A549 (cell line): ENCODE measurements around the gene AGTRAP. TPM values are rescaled to one million over a fixed set of nuclear protein-coding genes. Genes with fewer than 3 reads are reported as not detected.

Source experiments
- ATAC-seq, 2 experiments: fragments of 200-7000 bp in 1 of 2; fragments of >200 bp in 1 of 2; cut with Nextera tagmentation in 1 of 2; cut with Tn5 transposase in 1 of 2; 3 replicates each; pipeline versions ENCODE4 v1.8.0 to v1.9.1; 2018 to 2020; ENCODE audit warnings: mild to moderate bottlenecking in 1 of 2, moderate library complexity in 1 of 2
- CTCF ChIA-PET: fragments of 300-600 bp; sonication (Branson Sonifier 250); formaldehyde crosslinking; extraction: SDS; loops from one replicate; lab custom pipeline; 2021; ENCODE audit warnings: antibody characterized with exemption, inconsistent platforms; lab: Yijun Ruan, JAX
- POLR2A ChIA-PET: fragments of 350-600 bp; formaldehyde crosslinking; extraction: SDS; loops from one replicate; lab custom pipeline; 2021; ENCODE audit warnings: antibody characterized with exemption, inconsistent platforms; lab: Yijun Ruan, JAX
- DNase-seq, 2 experiments: peaks; one replicate each; pipeline versions ENCODE4 v3.0.0 to v3.0.0-alpha.2; 2011 to 2016; ENCODE audit warnings: low read depth in 1 of 2, low spot score in 1 of 2
- FAIRE-seq: peaks from 2 replicates; lab custom pipeline; 2011; peaks lifted over from hg19 to GRCh38; lab: Jason Lieb, UNC
- H3K27ac ChIP-seq, 2 experiments: fragments of >200 bp; sonication (Bioruptor Twin); formaldehyde crosslinking; 3 replicates each; pipeline ENCODE4 v1.5.1; 2016 to 2017
- H3K4me1 ChIP-seq: fragments of >200 bp; sonication (Bioruptor Twin); formaldehyde crosslinking; 3 replicates; pipeline ENCODE4 v1.6.1; 2016
- H3K4me2 ChIP-seq: fragments of >200 bp; sonication (Bioruptor Twin); formaldehyde crosslinking; 3 replicates; pipeline ENCODE4 v1.6.1; 2016
- H3K4me3 ChIP-seq: fragments of >200 bp; sonication (Bioruptor Twin); formaldehyde crosslinking; 3 replicates; pipeline ENCODE4 v1.5.1; 2016
- H3K9me3 ChIP-seq: fragments of >200 bp; sonication (Bioruptor Twin); formaldehyde crosslinking; 3 replicates; pipeline ENCODE4 v1.6.1; 2016
- BCL3 ChIP-seq: fragments of >200 bp; sonication (Bioruptor Twin); formaldehyde crosslinking; IDR thresholded peaks from 3 replicates; pipeline ENCODE4 v1.6.1; 2016
- BHLHE40 ChIP-seq: IDR thresholded peaks from 2 replicates; pipeline ENCODE4 v1.6.1; 2012; ENCODE audit warnings: low read depth, low read length, inconsistent platforms
- CBX8 ChIP-seq: fragments of 200-600 bp; sonication (generic); IDR thresholded peaks from 2 replicates; pipeline ENCODE4 v1.6.1; 2016
- CHD2 ChIP-seq: fragments of 150-350 bp; IDR thresholded peaks from 2 replicates; pipeline ENCODE4 v1.6.1; 2014; ENCODE audit warnings: low read length; ENCODE audit not compliant: partially characterized antibody
- CHD4 ChIP-seq: fragments of 200-600 bp; sonication (generic); IDR thresholded peaks from 2 replicates; pipeline ENCODE4 v1.6.1; 2016; ENCODE audit warnings: antibody characterized with exemption, mild to moderate bottlenecking, borderline replicate concordance
- CTCF ChIP-seq: fragments of >200 bp; sonication (Bioruptor Twin); formaldehyde crosslinking; IDR thresholded peaks from 3 replicates; pipeline ENCODE4 v1.5.1; 2016
- EHMT2 ChIP-seq: fragments of 200-600 bp; sonication (generic); IDR thresholded peaks from 2 replicates; pipeline ENCODE4 v1.6.1; 2016; ENCODE audit warnings: antibody characterized with exemption, low read depth, mild to moderate bottlenecking, moderate library complexity
- FOSB ChIP-seq: fragments of 250-450 bp; sonication (Bioruptor Pico); IDR thresholded peaks from 2 replicates; pipeline ENCODE4 v1.5.0; 2020; ENCODE audit warnings: mild to moderate bottlenecking, moderate library complexity
- FOSL2 ChIP-seq, 2 experiments: fragments of 450-650 bp in 1 of 2; fragments of >200 bp in 1 of 2; sonication (Bioruptor Twin) in 1 of 2; formaldehyde crosslinking; IDR thresholded peaks; 2 replicates each; pipeline versions ENCODE4 v1.5.0 to v1.6.1; 2016 to 2020; ENCODE audit warnings: mild to moderate bottlenecking in 1 of 2, moderate library complexity in 1 of 2
- HDAC2 ChIP-seq: fragments of 200-600 bp; sonication (generic); IDR thresholded peaks from 2 replicates; pipeline ENCODE4 v1.6.1; 2016
- HMGXB4 ChIP-seq: fragments of 250-450 bp; sonication (Bioruptor Pico); IDR thresholded peaks from 2 replicates; pipeline ENCODE4 v1.5.0; 2021; ENCODE audit warnings: mild to moderate bottlenecking, moderate library complexity, borderline replicate concordance
- HOXB13 ChIP-seq: fragments of 250-450 bp; sonication (Bioruptor Pico); IDR thresholded peaks from 2 replicates; pipeline ENCODE4 v1.5.0; 2020; ENCODE audit warnings: low read depth, mild to moderate bottlenecking, moderate library complexity
- HOXB5 ChIP-seq: fragments of 250-450 bp; sonication (Bioruptor Pico); IDR thresholded peaks from 2 replicates; pipeline ENCODE4 v1.5.0; 2020; ENCODE audit warnings: mild to moderate bottlenecking, moderate library complexity
- MAZ ChIP-seq: fragments of 150-350 bp; IDR thresholded peaks from 2 replicates; pipeline ENCODE4 v1.6.1; 2014; ENCODE audit warnings: antibody characterized with exemption, low read depth, low read length, borderline replicate concordance
- MYC ChIP-seq: IDR thresholded peaks from 2 replicates; pipeline ENCODE4 v1.6.1; 2012; ENCODE audit warnings: mild to moderate bottlenecking, inconsistent platforms, low read length, improper control_type of control experiment, borderline replicate concordance
- NFE2L2 ChIP-seq: fragments of 150-350 bp; conservative IDR thresholded peaks from 2 replicates; pipeline ENCODE4 v1.6.1; 2014; ENCODE audit warnings: low read length
- NR3C1 ChIP-seq: fragments of >200 bp; sonication (Bioruptor Twin); formaldehyde crosslinking; IDR thresholded peaks from 3 replicates; pipeline ENCODE4 v1.6.1; 2017
- POLR2A ChIP-seq: IDR thresholded peaks from 2 replicates; pipeline ENCODE4 v1.6.1; 2012; ENCODE audit warnings: mild to moderate bottlenecking, low read length
- POLR2AphosphoS2 ChIP-seq: conservative IDR thresholded peaks from 2 replicates; pipeline ENCODE4 v1.6.1; 2012; ENCODE audit warnings: low read length, improper control_type of control experiment, inconsistent platforms
- RCOR1 ChIP-seq: fragments of 150-350 bp; IDR thresholded peaks from 2 replicates; pipeline ENCODE4 v1.6.1; 2014; ENCODE audit warnings: antibody characterized with exemption, low read length, low read depth
- RFX5 ChIP-seq: fragments of 450-650 bp; IDR thresholded peaks from 2 replicates; pipeline ENCODE4 v1.7.1; 2014; ENCODE audit warnings: antibody characterized with exemption, mild to moderate bottlenecking, moderate library complexity
- RNF2 ChIP-seq: fragments of 200-600 bp; sonication (generic); IDR thresholded peaks from 2 replicates; pipeline ENCODE4 v1.6.1; 2016; ENCODE audit warnings: low read depth, mild to moderate bottlenecking, antibody characterized with exemption, moderate library complexity, borderline replicate concordance
- SREBF2 ChIP-seq: fragments of 450-650 bp; IDR thresholded peaks from 2 replicates; pipeline ENCODE4 v1.6.1; 2014; ENCODE audit warnings: mild to moderate bottlenecking, moderate library complexity
- USF2 ChIP-seq: fragments of 450-650 bp; IDR thresholded peaks from 2 replicates; pipeline ENCODE4 v1.6.1; 2014; ENCODE audit warnings: antibody characterized with exemption
- WGBS: methylation state at CpG from one replicate; pipeline ENCODE4 v1.1.6; 2017; ENCODE audit errors: missing lambda C conversion rate; 5-methylcytosine and 5-hydroxymethylcytosine counted together
- polyA plus RNA-seq, 4 experiments: library from polyadenylated mRNA; depleted of rRNA in 3 of 4; stranded (reverse); fragments of >200 nt; fragmentation: RNase III in 1 of 4; extraction: RNeasy Plus Mini Kit Qiagen cat#74134 plus additional on column Dnase treatment in 1 of 4; gene quantifications; 2 replicates in 3 of 4; 3 replicates in 1 of 4; pipeline ENCODE4 v1.2.3, GENCODE V29; 2011 to 2017

AGTRAP gene
- polyA plus RNA-seq, 2 of the 4 experiments (the other 2 are of a cell fraction): 26.9 to 57.5 TPM

GRCh38 chr1:11777658-11778322 lies 41.9 kb downstream of the AGTRAP start:
- ChIA-PET CTCF (no interaction called here), POLR2A (no interaction called here)
- no peak overlapping the region for H3K4me3 ChIP-seq
- no peak for DNase-seq
- TF ChIP-seq SREBF2 (no peak), HOXB5 (CRISPR knock-in tag) (no peak), HDAC2 (no peak), BCL3 (no peak), CHD2 (no peak), HOXB13 (CRISPR knock-in tag) (no peak), BHLHE40 (no peak), RNF2 (no peak), RCOR1 (no peak), USF2 (no peak), NR3C1 (no peak), HMGXB4 (no peak), POLR2AphosphoS2 (no peak), FOSB (no peak), CTCF (no peak), CHD4 (no peak), MYC (no peak)
- TF ChIP-seq, all 56 proteins: peak for 0
- Histone ChIP-seq H3K9me3 (no peaks in the 10 kb centered on the region), H3K27ac (no peak overlapping the region), H3K4me2 (no peak overlapping the region), H3K4me1 (no peaks in the 10 kb centered on the region)
- ATAC-seq (no peak), FAIRE-seq (no peak)
- 91% methylated on average over 4 of the region's 8 CpGs for WGBS

- DNase-seq: no peak
- H3K27ac ChIP-seq: no peak overlapping the region
- ChIA-PET POLR2A (no interaction called here), CTCF (no interaction called here)
- TF ChIP-seq EHMT2 (no peak), CHD2 (no peak), RNF2 (no peak), NFE2L2 (no peak), CBX8 (no peak), RFX5 (no peak), MAZ (no peak), POLR2A (no peak), FOSL2 (IDR thresholded peaks at IDR 0.05) (no peak), FOSL2 (CRISPR knock-in tag; IDR thresholded peaks at IDR 0.05) (no peak), HOXB13 (CRISPR knock-in tag) (no peak), CTCF (no peak)
- H3K4me1 ChIP-seq: no peaks in the 10 kb centered on the region
- H3K4me2 ChIP-seq: no peak overlapping the region
- H3K9me3 ChIP-seq: no peaks in the 10 kb centered on the region
- no peak for FAIRE-seq
- H3K4me3 ChIP-seq: no peak overlapping the region
- ATAC-seq: no peak
- 50% methylated on average over 2 of the region's 9 CpGs for WGBS
Observed at GRCh38 chr1:11778336-11778735, 42.4 kb downstream of the AGTRAP start.
